Measurements from ENCODE around the gene TTLL3.

TTLL3 gene

DNA sequence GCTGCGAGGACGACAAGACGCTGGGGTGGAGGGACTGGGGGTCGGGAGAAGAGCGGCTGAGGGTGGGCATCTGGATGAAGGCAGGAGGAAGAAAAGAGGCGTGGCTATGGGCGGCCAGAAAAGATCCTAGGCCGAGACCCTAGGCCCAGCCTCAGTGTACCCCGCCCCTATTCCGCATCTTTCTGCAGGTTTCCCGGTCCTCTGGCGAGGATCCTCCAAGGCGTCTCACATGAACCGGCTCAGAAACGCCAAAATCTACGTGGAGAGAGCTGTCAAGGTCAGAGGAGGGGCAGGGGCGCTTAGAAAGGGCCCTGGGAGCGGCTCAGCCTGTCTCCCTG, 340 bp downstream of the TTLL3 start:
- Histone ChIP-seq H2AFZ (ENCODE audit: low read depth, low read length, severe bottlenecking) (peak overlapping the region; percentile 72), H4K20me1 (ENCODE audit: low read depth, low read length) (no peaks in the 10 kb centered on the region), H3K4me2 (ENCODE audit: low read depth, low read length, poor library complexity, severe bottlenecking) (peak overlapping the region; percentile 60), H3K36me3 (ENCODE audit: low read length) (no peaks in the 10 kb centered on the region), H3K4me3 (ENCODE audit: insufficient read depth, low read length, poor library complexity, severe bottlenecking) (no peak overlapping the region), H3F3A (ENCODE audit: insufficient read depth) (peaks cover 26% of the 10 kb centered on the region), H3K9me3 (ENCODE audit: insufficient read depth, low read length) (no peaks in the 10 kb centered on the region), H3K9me2 (replicated peaks; ENCODE audit: insufficient read depth, low read length) (no peaks in the 10 kb centered on the region), H3K9ac (ENCODE audit: low read length) (peak overlapping the region; percentile 56), H3K27me3 (ENCODE audit: low read length) (no peaks in the 10 kb centered on the region), H3K27ac (ENCODE audit: low read depth, low read length) (no peak overlapping the region), H3K79me2 (ENCODE audit: insufficient read depth, low read length) (no peaks in the 10 kb centered on the region)
- TF ChIP-seq, protein P1, sequence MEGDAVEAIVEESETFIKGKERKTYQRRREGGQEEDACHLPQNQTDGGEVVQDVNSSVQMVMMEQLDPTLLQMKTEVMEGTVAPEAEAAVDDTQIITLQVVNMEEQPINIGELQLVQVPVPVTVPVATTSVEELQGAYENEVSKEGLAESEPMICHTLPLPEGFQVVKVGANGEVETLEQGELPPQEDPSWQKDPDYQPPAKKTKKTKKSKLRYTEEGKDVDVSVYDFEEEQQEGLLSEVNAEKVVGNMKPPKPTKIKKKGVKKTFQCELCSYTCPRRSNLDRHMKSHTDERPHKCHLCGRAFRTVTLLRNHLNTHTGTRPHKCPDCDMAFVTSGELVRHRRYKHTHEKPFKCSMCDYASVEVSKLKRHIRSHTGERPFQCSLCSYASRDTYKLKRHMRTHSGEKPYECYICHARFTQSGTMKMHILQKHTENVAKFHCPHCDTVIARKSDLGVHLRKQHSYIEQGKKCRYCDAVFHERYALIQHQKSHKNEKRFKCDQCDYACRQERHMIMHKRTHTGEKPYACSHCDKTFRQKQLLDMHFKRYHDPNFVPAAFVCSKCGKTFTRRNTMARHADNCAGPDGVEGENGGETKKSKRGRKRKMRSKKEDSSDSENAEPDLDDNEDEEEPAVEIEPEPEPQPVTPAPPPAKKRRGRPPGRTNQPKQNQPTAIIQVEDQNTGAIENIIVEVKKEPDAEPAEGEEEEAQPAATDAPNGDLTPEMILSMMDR (IDR thresholded peaks at IDR 0.05; ENCODE audit: insufficient read depth, low read length, poor library complexity, severe bottlenecking), result no peak
- TF ChIP-seq EZH2phosphoT487 (conservative IDR thresholded peaks at IDR 0.05; ENCODE audit: low read length), result no peak

DNA sequence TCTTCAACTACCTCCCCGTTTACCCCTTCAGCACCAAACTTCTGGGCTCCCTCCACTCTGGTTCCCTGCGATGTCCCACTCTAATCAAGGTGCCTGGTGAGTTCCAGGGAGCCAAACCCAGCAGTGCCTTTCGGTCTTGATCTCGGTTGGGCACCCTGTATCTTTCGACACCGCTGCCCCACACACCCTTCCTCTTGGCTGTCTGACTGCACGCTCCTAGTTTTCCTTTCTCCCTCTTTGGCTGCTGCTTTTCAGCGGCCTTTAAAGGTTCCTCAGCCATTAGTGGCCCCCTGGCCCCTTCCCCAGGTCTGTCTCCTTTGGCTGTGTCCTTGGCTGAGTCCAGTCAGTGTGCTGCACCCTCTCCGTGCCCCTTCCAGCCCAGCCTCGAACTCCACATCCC, 784 bp downstream of the TTLL3 start:
- Histone ChIP-seq H3K9me3 (ENCODE audit: insufficient read depth, low read length) (no peaks in the 10 kb centered on the region), H3K4me2 (ENCODE audit: low read depth, low read length, poor library complexity, severe bottlenecking) (no peak overlapping the region), H3K27me3 (ENCODE audit: low read length) (no peaks in the 10 kb centered on the region), H3F3A (ENCODE audit: insufficient read depth) (peaks cover 26% of the 10 kb centered on the region), H3K9ac (ENCODE audit: low read length) (no peak overlapping the region), H2AFZ (ENCODE audit: low read depth, low read length, severe bottlenecking) (no peak overlapping the region), H3K27ac (ENCODE audit: low read depth, low read length) (no peak overlapping the region), H3K4me3 (ENCODE audit: insufficient read depth, low read length, poor library complexity, severe bottlenecking) (no peak overlapping the region), H4K20me1 (ENCODE audit: low read depth, low read length) (no peaks in the 10 kb centered on the region), H3K36me3 (ENCODE audit: low read length) (no peaks in the 10 kb centered on the region), H3K79me2 (ENCODE audit: insufficient read depth, low read length) (no peaks in the 10 kb centered on the region), H3K9me2 (replicated peaks; ENCODE audit: insufficient read depth, low read length) (no peaks in the 10 kb centered on the region)
- TF ChIP-seq EZH2phosphoT487 (conservative IDR thresholded peaks at IDR 0.05; ENCODE audit: low read length), result no peak
- TF ChIP-seq, protein P1 (IDR thresholded peaks at IDR 0.05; ENCODE audit: insufficient read depth, low read length, poor library complexity, severe bottlenecking), result no peak

DNA sequence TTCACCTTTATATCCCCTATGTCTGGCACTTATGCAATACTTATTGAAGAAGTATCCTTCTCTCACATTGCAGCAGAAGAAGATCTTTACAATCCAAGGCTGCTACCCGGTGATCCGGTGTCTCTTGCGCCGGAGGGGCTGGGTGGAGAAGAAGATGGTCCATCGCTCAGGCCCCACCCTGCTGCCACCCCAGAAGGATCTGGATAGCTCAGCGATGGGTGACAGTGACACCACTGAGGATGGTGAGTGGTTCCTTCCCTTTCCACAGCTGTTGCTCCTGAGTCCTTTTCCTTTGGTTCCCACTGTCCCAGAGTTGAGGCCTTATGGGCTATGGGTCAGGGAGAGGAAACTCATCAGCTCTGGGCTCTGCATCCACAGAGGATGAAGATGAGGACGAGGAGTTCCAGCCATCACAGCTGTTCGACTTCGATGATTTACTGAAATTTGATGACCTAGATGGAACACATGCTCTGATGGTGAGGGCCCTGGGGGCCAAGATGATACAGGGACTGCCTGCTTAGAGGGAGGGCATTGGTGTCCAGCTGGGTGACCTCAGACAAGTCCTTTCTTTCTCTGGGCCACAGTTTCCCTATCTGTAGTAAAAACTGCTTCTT, 2.9 kb downstream of the TTLL3 start:
- H3K27me3 ChIP-seq (ENCODE audit: low read length), result no peaks in the 10 kb centered on the region
- H3K4me3 ChIP-seq (ENCODE audit: insufficient read depth, low read length, poor library complexity, severe bottlenecking), result no peak overlapping the region
- no peak overlapping the region for H3K27ac ChIP-seq (ENCODE audit: low read depth, low read length)
- H3K9me2 ChIP-seq (replicated peaks; ENCODE audit: insufficient read depth, low read length), result no peaks in the 10 kb centered on the region
- no peak overlapping the region for H3K9ac ChIP-seq (ENCODE audit: low read length)
- H3F3A ChIP-seq (ENCODE audit: insufficient read depth), result peaks cover 17% of the 10 kb centered on the region
- no peaks in the 10 kb centered on the region for H4K20me1 ChIP-seq (ENCODE audit: low read depth, low read length)
- no peaks in the 10 kb centered on the region for H3K9me3 ChIP-seq (ENCODE audit: insufficient read depth, low read length)
- H3K4me2 ChIP-seq (ENCODE audit: low read depth, low read length, poor library complexity, severe bottlenecking), result no peak overlapping the region
- H2AFZ ChIP-seq (ENCODE audit: low read depth, low read length, severe bottlenecking), result no peak overlapping the region
- H3K79me2 ChIP-seq (ENCODE audit: insufficient read depth, low read length), result no peaks in the 10 kb centered on the region
- no peaks in the 10 kb centered on the region for H3K36me3 ChIP-seq (ENCODE audit: low read length)
- TF ChIP-seq, protein P1 (IDR thresholded peaks at IDR 0.05; ENCODE audit: insufficient read depth, low read length, poor library complexity, severe bottlenecking), result no peak

All from SU-DHL-6 (cell line).